ENCODE data around the gene DNAAF9.

The DNAAF9 gene

GRCh38 chr20:3382836-3383235 lies 24.6 kb downstream of the DNAAF9 start:
- Histone ChIP-seq H3K4me3 (ENCODE audit: low read depth in 1 of 2, low read length in 1 of 2) (no peak overlapping the region), H3K9me3 (no peaks in the 10 kb centered on the region), H3K4me1 (ENCODE audit: control insufficient read depth in 1 of 2, insufficient read depth in 1 of 2, low read depth in 1 of 2, low read length in 1 of 2) (peaks cover 5% of the 10 kb centered on the region in 2 experiments), H3K36me3 (no peaks in the 10 kb centered on the region), H3K27me3 (no peaks in the 10 kb centered on the region), H3K27ac (no peak overlapping the region)
- TF ChIP-seq CTCF (IDR thresholded peaks at IDR 0.05), result no peak

DNA sequence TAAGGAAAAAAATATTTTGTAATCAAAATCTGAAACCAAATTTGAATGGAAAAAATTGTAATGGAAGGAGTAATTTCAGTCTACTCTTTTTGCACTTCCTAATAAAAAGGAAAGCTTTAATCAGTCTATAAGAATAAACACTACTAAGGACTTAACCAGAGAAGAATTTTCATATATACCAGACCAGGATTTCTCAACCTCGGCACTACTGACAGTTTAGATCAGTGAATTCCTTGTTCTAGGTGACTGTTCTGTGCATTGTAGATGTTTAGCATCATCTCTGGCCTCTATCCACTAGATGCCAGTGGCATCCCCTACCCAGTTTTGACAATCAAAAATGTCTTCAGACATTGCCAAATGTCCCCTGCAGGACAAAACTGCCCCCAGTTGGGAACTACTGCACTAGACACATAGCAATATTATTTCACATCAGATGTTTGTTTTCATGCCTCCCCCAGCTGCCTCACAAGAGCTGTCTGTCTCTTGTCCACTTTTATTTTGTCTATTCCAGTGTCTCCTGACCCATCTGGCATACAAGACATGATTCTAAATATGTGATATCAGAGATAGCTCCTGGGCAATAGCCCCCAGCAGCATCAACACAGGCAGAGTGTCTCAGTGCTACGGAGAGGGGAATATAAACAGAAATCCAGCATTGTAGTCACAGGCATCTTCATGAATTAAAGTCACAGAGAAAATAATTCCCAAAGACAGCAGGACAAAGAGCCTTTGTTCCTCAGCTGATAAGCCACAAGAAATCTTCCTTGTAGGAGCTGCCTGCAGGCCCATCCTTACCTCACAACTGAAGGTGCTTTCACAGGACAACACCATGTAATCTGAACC lies 27.0 kb downstream of the DNAAF9 start:
- peaks cover 5% of the 10 kb centered on the region in 2 experiments for H3K4me1 ChIP-seq (ENCODE audit: control insufficient read depth in 1 of 2, insufficient read depth in 1 of 2, low read depth in 1 of 2, low read length in 1 of 2)
- H3K36me3 ChIP-seq, result no peaks in the 10 kb centered on the region
- H3K4me3 ChIP-seq (ENCODE audit: low read depth in 1 of 2, low read length in 1 of 2), result no peak overlapping the region
- no peaks in the 10 kb centered on the region for H3K27me3 ChIP-seq
- TF ChIP-seq CTCF (IDR thresholded peaks at IDR 0.05), result no peak
- H3K27ac ChIP-seq, result no peak overlapping the region
- no peaks in the 10 kb centered on the region for H3K9me3 ChIP-seq

DNA sequence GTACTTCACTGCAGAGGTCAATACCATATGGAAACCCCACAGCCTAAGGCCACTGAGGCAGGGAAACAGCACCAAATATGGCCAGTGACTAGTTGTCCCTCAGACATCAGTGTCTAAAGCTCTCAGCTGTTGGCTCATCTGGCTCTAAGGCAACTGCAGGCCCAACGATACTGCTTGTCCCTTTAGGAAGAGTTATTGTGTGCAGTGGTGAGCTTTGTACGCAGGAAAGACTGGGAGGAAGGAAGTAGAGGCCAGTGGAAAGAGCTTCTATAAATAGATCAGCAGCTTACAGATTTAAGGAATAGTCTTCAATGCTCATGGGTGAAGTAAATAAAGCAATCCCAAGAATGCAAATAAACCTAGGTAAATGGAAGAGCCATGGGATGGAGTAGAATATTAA lies 29.3 kb downstream of the DNAAF9 start:
- Histone ChIP-seq H3K27me3 (no peaks in the 10 kb centered on the region), H3K27ac (no peak overlapping the region), H3K36me3 (peaks cover 8% of the 10 kb centered on the region), H3K4me1 (ENCODE audit: control insufficient read depth in 1 of 2, insufficient read depth in 1 of 2, low read depth in 1 of 2, low read length in 1 of 2) (peaks cover 5% of the 10 kb centered on the region in 2 experiments), H3K9me3 (no peaks in the 10 kb centered on the region), H3K4me3 (ENCODE audit: low read depth in 1 of 2, low read length in 1 of 2) (no peak overlapping the region)
- no peak for TF ChIP-seq CTCF (IDR thresholded peaks at IDR 0.05)

DNA sequence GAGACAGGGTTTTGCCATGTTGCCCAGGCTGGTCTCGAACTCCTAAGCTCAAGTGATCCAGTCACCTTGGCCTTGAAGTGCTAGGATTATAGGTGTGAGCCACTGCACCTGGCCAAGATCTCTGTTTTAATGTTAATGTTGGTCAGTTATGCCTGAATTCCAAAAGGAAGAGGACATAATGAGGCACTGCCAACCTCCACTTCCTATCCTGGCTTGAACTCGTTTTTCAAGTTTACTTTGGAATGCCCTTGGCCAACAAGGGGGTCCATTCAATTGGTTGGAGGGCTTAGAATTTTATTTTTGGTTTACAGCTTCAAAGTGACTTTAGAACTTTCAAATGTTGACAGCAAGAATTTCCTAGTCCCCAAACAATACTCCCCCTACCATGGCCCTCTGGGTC lies 29.8 kb downstream of the DNAAF9 start:
- H3K4me1 ChIP-seq (ENCODE audit: control insufficient read depth in 1 of 2, insufficient read depth in 1 of 2, low read depth in 1 of 2, low read length in 1 of 2), result peaks cover 5% of the 10 kb centered on the region in 2 experiments
- no peak overlapping the region for H3K4me3 ChIP-seq (ENCODE audit: low read depth in 1 of 2, low read length in 1 of 2)
- H3K27ac ChIP-seq, result no peak overlapping the region
- no peak for TF ChIP-seq CTCF (IDR thresholded peaks at IDR 0.05)
- H3K36me3 ChIP-seq, result peaks cover 11% of the 10 kb centered on the region
- no peaks in the 10 kb centered on the region for H3K27me3 ChIP-seq
- H3K9me3 ChIP-seq, result no peaks in the 10 kb centered on the region

DNA sequence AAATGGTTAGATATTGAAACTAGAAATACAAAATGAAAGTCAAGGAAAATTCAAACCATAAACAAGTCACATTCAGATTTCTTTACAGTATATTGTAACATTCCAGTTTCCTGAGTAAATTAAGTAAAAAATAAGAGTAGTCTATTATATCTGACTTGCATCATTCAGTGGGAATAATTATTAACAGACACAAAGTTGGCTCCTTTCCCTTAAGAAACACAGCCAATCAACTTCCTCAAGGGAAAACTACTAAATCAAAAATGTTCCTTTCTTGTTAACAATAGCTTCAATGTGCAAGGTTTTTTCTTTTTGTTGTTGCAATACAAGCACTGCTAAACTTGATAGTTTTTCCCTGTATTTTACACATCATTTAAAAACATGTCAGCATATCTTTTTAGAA lies 33.2 kb downstream of the DNAAF9 start:
- H3K36me3 ChIP-seq, result peaks cover 11% of the 10 kb centered on the region
- H3K4me3 ChIP-seq (ENCODE audit: low read depth in 1 of 2, low read length in 1 of 2), result no peak overlapping the region
- H3K4me1 ChIP-seq (ENCODE audit: control insufficient read depth in 1 of 2, insufficient read depth in 1 of 2, low read depth in 1 of 2, low read length in 1 of 2), result peaks cover 5% of the 10 kb centered on the region in 2 experiments
- no peaks in the 10 kb centered on the region for H3K27me3 ChIP-seq
- no peak overlapping the region for H3K27ac ChIP-seq
- TF ChIP-seq CTCF (IDR thresholded peaks at IDR 0.05), result no peak
- no peaks in the 10 kb centered on the region for H3K9me3 ChIP-seq
